NK-92 (cell line): ENCODE measurements around the gene EIF2D.
A peak's percentile ranks its signal among the peaks of the same experiment; 100 is the strongest.
"Not testable (repeated sequence)": the region's sequence is repeated elsewhere in the genome, so short reads cannot be mapped to it uniquely, and the experiment has no call there.

ENCODE experiments used
- DNase-seq: peaks from one replicate; lab custom pipeline; 2025; ENCODE audit not compliant: unreplicated experiment; lab: John Stamatoyannopoulos, UW

Gene EIF2D

GRCh38 chr1:206635978-206636345 lies 23.7 kb upstream of the EIF2D start:
- DNase-seq, result no peak

DNA sequence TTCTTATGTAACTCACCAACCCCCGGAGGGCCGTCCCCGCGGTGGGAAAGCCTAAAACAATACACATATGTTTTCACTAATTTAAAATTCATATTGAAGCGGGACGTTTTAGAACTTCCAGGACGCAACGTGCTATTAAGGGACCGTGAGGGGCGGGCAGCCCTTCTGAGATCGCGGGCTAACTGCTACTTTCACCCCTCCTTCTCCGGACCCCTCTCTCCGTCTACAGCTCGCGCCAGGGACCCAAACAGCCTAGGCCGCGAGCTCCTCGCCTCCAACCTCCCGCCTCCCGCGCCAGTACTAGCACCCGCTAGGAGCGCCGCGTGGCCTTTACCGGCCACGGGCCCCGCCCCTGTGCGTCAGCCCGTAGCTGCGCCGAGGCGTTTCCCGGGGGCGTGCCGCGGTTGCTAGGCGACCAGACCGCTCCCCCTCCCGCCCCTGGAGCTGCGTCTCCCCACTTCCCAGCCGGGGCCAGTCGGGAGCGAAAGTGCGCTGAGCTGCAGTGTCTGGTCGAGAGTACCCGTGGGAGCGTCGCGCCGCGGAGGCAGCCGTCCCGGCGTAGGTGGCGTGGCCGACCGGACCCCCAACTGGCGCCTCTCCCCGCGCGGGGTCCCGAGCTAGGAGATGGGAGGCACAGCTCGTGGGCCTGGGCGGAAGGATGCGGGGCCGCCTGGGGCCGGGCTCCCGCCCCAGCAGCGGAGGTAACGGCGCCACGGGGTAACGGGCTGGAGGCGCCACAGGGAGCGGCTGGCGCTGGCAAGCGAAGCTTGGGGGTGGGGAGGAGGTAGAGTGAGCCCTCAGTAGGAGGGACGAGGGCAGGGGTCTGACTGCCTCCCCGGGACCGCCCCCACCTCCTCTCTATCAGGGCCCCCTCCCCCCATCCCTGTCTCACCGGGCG lies 23.1 kb upstream of the EIF2D start, which contains the start of gene DYRK3:
DYRK3 (plus strand) TSS at position 457 of the 898 bp plus-strand sequence; CDS start at position 625, 168 bp downstream.
- DNase-seq, result peak; percentile 19

- DNase-seq, result peak; percentile 20
Measured at GRCh38 chr1:206634365-206635079, 22.3 kb upstream of the EIF2D start.

DNA sequence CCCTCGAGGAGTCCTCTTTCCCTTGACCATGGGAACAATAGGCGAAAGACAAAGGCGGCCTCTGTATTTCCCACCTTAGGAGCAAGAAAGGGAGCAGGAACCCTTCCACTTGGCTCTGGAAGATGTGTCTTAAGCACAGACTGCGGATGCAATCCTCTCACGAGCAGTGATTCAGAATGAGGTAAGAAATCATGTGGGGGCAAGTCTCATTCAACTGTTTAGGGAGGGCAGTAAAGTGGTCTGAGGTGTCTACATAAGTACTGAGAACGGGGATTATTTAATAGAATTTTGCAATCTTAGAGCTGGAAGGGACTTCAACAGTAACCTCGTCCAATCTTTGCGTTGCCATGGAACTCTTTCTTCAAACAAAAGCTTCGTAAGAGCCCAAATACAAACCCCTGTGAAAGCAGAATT lies 21.4 kb upstream of the EIF2D start:
- DNase-seq, result no peak

- DNase-seq, result no peak
Measured at GRCh38 chr1:206631085-206631509, 18.8 kb upstream of the EIF2D start.

- DNase-seq, result no peak
Measured at GRCh38 chr1:206628916-206629315, 16.7 kb upstream of the EIF2D start.

- DNase-seq, result not testable (repeated sequence)
Measured at GRCh38 chr1:206626396-206626795, 14.1 kb upstream of the EIF2D start.

DNA sequence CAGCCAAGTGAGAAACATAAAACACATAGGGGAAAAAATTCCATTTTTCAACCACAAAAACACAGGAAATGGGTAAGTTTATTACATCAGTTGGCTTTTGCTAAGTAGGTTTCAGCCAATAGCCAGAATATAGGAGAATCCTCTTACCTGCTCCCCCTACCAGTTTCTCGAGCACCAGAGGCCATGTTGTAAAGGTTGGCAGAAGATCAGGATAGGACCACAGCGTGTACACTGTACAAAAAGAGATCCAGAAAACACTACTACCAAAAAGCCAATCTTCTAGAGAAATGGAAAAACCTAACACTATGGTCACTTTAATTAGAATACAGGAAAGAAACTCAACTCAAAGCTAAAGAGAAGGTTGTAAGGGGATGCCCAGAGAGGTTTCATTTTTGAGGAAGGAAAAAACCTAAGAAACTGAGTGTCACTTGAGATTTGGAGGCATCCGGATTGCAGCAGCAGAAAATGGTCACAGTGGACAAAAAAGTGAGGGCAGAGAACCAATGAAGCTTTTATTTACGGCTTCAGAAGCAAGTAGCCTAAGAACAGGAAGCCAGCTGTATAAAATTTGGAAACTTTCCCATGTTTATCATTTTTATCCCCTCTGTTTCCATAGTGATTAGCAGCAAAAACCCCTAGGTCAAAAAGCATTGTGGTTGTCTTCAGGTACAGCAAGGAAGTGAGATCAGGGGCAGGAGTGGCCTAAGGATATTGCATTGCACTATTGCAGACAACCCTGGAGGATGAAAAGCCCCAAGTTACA lies 2.9 kb downstream of the EIF2D start:
- no peak for DNase-seq

DNA sequence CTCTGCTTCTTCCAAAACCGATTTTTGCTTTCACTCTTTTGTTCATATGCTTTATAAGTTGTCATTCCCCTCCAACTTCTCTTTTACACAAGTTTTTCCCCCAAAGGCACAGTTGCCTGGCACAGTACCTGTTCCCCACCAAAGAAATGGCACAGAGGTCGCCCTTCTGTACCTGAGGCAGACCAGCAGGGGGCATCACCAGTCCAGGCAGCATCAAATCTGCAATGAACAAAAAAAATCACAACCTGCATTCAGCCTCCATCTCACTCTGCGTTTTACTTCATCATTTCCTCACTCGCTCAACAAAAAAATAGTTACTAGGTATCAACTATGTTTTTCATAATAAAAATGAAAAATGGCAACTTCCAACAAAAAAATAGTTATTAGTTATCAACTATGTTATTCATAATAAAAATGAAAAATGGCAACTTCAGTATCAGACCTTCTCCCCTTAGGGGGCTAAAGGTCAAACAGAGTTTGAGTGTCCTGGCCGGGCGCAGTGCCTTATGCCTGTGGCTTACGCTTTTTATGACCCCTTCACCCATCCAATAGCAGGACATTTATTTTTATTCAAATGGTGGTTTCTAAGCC lies 4.1 kb downstream of the EIF2D start:
- DNase-seq, result no peak

DNA sequence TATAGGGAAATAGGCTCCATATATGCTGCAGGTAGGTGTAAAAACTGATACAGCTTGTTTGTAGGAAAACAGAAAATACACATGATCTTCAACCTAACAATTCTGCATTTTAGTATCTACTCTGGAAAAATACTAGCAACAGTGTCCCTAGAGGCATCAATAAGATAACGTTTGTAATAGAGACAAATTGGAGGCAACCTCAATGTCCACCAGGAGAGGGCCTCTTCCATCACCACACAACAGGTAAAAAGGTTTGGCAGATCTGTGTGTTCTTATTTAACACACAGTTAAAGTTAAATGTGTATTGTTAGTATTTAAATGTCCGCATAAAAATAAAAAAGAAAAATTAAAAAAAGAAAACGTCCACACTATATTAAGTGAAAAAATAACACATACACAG lies 5.4 kb downstream of the EIF2D start:
- DNase-seq, result no peak

DNA sequence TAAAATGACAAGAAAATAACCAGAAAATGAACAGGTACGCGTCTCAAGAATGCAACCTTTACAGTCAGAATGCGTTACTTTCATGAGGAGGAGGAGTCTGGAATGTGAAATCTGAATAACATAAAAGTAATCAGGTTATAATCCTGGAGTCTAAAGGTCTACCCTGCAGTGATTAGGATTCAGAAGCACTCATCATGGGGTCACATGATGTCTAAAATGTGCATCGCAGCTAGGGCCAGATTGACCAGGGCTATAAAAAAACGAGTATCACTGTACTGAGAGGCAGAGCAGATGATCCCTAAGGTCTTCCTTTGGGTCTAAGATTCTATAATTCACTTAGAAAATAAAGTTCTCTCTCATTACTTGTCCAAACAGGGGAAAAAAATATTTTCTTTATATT lies 7.4 kb downstream of the EIF2D start:
- no peak for DNase-seq

DNA sequence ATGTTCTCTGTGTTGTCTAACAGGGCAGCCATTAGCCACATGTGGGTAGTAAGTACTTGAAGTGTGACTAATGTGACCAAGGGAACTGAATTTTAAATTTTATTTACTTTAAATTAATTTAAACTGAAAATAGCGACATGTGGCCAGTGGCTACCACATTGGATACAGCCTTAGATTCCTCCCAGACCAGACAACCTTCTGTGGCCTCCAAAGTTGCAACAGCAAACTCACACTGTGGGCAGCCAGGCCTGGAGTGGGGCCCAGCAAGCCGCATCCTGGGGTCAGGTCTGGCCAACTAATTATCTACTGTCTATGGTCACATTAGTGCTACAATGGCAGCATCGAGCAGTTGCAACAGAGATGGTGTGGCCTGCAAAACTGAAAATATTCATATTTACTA lies 11.7 kb downstream of the EIF2D start:
- no peak for DNase-seq

GRCh38 chr1:206596319-206596666 lies 16.0 kb downstream of the EIF2D start:
- DNase-seq, result no peak

GRCh38 chr1:206595581-206596318 lies 16.5 kb downstream of the EIF2D start:
- no peak for DNase-seq

DNA sequence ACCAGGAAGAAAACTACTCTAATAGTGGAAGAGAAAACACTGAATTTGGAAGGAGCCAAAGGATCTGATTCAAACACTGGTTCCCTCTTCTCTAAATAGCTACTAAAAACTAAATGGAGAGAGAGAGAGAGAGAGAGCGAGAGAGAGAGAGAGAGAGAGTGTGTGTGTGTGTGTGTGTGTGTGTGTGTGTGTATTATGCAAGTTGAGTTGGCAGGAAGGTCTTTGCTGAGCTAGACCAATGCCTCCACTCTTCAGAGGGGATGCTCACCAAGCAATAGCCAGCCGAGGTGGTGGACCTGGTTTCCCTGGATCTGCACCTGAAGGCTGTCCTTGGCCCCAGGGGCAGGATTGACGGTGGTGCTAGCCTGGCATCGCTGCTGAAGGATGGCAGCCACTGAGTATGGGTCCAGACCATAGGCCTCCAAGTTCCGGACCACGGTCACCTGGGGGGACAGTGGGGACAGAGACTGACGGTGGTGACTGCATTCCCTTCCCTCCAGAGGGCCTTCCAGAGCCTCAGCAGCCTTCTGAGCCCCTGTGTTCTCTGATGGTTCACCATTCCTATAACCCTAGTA lies 18.8 kb downstream of the EIF2D start:
- DNase-seq, result no peak

GRCh38 chr1:206591696-206592095 lies 20.6 kb downstream of the EIF2D start:
- DNase-seq, result no peak

DNA sequence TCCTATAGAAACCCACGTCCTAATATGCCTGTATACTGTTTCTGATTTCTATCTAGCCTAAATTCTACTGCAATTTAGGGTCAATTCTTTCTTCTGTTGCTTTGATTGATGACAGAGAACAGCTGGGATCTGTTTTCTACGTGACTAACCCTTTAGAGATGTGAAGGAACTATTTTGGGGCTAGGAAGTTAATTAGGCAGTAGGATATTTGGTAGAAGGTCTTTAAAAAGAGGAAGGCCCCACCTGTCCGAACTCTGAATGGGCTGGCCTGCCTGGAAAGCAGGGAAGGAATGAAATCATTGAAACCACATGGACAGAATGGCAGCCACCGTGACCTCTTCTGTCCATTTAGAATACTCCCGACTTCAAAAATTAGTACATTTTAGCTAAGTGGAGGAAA lies 21.0 kb downstream of the EIF2D start:
- no peak for DNase-seq

- DNase-seq, result no peak
Measured at GRCh38 chr1:206590025-206590758, 22.1 kb downstream of the EIF2D start.

- no peak for DNase-seq
Measured at GRCh38 chr1:206589206-206589605, 23.1 kb downstream of the EIF2D start.
